EL (cell line): ENCODE data around the gene AGGF1.
"Not testable (repeated sequence)": the region's sequence is repeated elsewhere in the genome, so short reads cannot be mapped to it uniquely, and the experiment has no call there.

ENCODE experiments used
- DNase-seq: peaks from one replicate; pipeline ENCODE4 v3.0.0-alpha.2; 2016

AGGF1 gene

DNA sequence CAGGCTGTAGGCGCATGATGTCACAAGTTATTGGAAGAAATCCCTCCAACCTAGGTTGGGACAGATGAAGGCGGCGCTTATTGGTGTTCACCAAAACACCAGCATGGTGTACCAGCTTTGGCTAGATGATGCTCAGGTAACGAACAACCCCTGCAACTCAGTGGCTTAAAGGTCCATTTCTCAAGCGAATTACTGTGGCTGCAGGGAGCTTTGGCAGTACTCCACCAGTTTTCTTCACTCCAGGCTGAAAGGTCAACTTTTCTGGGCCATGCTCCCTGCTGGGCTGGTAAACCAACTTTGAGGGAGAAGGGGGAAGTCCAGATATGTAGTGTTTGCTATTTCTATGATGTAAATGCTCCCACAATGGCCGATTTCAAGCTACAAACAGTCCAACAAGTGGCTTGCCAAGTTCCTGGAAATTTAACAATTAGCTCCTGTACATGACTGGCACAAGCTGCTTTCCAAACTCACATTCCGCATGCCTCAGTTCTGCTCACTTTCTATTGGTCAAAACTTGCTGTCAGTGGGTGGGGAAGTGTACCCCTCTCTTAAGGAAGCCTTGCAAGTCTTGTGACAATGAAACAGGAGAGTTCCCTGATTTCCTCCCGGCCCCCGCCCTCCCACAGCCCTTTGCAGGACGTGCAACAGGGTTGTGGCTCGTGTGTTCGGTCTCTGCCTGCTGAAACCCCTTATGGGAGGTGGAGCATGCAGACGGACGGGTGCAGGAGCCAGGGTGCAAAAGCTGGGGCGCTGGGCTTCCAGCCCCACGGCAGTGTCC is 57.5 kb downstream of the AGGF1 start:
- DNase-seq: no peak

GRCh38 chr5:77095189-77095588 is 65.0 kb downstream of the AGGF1 start:
- DNase-seq: no peak

GRCh38 chr5:77101298-77101697 is 71.1 kb downstream of the AGGF1 start:
- peak; percentile 59 for DNase-seq

- no peak for DNase-seq
These were observed 72.3 kb downstream of the AGGF1 start for GRCh38 chr5:77102549-77102948.

- DNase-seq: no peak
These were observed 73.3 kb downstream of the AGGF1 start for GRCh38 chr5:77103457-77103856.

GRCh38 chr5:77104813-77105212 is 74.6 kb downstream of the AGGF1 start:
- DNase-seq: no peak

- not testable (repeated sequence) for DNase-seq
These were observed 76.8 kb downstream of the AGGF1 start for GRCh38 chr5:77107035-77107434.
